Subcutaneous abdominal adipose tissue (tissue), 5 donors: ENCODE results near the gene TCF12.

Experiments
- H3K27ac ChIP-seq: one replicate; pipeline ENCODE4 v1.7.0; 2013; ENCODE audit warnings: low read depth, mild to moderate bottlenecking, inconsistent platforms, low read length, moderate library complexity
- H3K27me3 ChIP-seq, 5 donors: one replicate each; pipeline ENCODE4 v1.7.0; 2013; ENCODE audit warnings: low read length in 5 of 5, inconsistent platforms in 1 of 5; ENCODE audit not compliant: control insufficient read depth in 5 of 5, insufficient read depth in 4 of 5
- H3K36me3 ChIP-seq, 5 donors: one replicate each; pipeline ENCODE4 v1.7.0; 2013; ENCODE audit warnings: low read length in 5 of 5; ENCODE audit not compliant: control insufficient read depth in 5 of 5, insufficient read depth in 5 of 5
- H3K4me1 ChIP-seq, 5 donors: one replicate each; pipeline ENCODE4 v1.7.0; 2013; ENCODE audit warnings: low read length in 5 of 5, mild to moderate bottlenecking in 3 of 5, moderate library complexity in 1 of 5; ENCODE audit not compliant: control insufficient read depth in 5 of 5, insufficient read depth in 5 of 5
- H3K4me3 ChIP-seq, 5 donors: one replicate each; pipeline ENCODE4 v1.7.0; 2013; ENCODE audit warnings: low read length in 5 of 5, low read depth in 1 of 5
- H3K9ac ChIP-seq, 5 donors: one replicate each; pipeline ENCODE4 v1.7.0; 2013; ENCODE audit warnings: low read length in 5 of 5, mild to moderate bottlenecking in 4 of 5, moderate library complexity in 3 of 5
- H3K9me3 ChIP-seq, 5 donors: one replicate each; pipeline ENCODE4 v1.7.0; 2013; ENCODE audit warnings: low read length in 5 of 5; ENCODE audit not compliant: control insufficient read depth in 5 of 5
- donor health status: healthy.
- donor health status: healthy.
- donor health status: healthy.
- donor health status: healthy.
- donor health status: healthy.

TCF12 gene

DNA sequence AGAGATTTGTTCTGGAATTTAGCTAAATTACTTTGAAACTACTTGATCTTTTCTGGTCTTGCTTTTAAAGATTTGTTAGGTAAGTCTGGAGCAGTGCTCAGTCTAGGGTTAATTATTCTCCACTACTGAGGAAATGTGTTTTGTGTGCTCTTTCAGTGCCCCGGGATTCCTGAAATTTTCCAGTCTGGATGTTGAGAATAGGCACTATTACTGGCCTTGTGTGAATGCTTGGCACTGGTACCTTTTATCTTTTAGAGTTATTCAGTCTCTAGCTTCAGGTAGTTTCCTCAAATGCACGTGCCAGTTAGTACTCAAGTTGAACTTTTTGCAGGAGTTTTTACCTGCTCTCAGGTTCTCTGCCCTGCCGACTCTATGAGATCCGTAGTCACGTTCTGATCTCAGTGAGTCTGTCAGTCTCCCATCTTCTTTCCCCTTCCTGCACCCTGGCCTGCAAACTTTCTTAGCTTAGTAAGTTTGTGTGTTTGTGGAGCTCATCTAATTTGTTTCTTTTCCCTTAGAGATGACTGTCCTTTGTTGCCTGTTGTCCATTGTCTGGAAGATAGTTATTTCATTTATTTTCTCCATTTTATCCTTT, 39.5 kb downstream of the TCF12 start:
- no peak overlapping the region for H3K27ac ChIP-seq
- no peaks in the 10 kb centered on the region for H3K36me3 ChIP-seq
- H3K27me3 ChIP-seq = no peaks in the 10 kb centered on the region
- H3K9me3 ChIP-seq = peaks cover 0 to 17% (median 8%) of the 10 kb centered on the region in 5 donors
- no peaks in the 10 kb centered on the region for H3K4me1 ChIP-seq
- no peak overlapping the region for H3K4me3 ChIP-seq
- no peak overlapping the region for H3K9ac ChIP-seq

DNA sequence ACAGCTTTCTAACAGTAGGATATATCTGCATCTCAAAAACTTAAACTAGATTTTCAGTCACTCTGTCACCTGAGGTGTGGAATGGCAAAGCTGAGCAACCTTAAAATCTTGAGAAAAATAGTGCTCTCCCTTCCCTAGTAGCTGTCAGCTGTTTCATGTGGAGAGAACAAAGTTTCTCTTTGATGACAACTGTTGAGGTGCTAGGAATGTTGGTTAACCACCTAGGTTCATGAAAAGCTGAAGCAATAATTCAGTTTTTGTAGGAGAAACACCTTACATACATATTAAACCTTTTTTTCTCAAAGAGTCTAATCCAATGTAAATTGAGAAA, 40.8 kb downstream of the TCF12 start:
- no peaks in the 10 kb centered on the region for H3K27me3 ChIP-seq
- no peaks in the 10 kb centered on the region for H3K36me3 ChIP-seq
- no peak overlapping the region for H3K27ac ChIP-seq
- H3K9me3 ChIP-seq = peaks cover 0 to 17% (median 8%) of the 10 kb centered on the region in 5 donors
- H3K4me1 ChIP-seq = peaks cover 0 to 12% (median 6%) of the 10 kb centered on the region in 5 donors
- no peak overlapping the region for H3K9ac ChIP-seq
- H3K4me3 ChIP-seq = no peak overlapping the region

DNA sequence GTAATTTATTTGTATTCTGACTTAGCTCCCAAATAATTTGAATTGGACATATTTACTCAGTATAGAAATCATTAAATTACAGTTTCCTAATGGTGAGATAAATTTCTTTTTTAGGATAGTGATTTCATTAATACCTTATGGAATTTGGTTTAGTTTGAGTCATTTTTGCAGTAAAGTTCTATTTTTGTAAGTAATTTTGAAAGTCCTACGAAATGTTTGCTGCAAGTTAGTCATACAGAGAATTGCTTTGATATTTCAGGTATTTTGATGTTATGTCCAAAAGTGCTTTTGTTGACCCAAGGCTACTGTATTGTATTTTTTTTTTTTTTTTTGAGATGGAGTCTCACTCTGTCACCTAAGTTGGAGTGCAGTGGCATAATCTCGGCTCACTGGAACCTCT, 41.7 kb downstream of the TCF12 start:
- Histone ChIP-seq H3K36me3 (no peaks in the 10 kb centered on the region), H3K27ac (no peak overlapping the region), H3K27me3 (no peaks in the 10 kb centered on the region), H3K9ac (no peak overlapping the region), H3K4me3 (no peak overlapping the region), H3K4me1 (peaks cover 0 to 14% (median 7%) of the 10 kb centered on the region in 5 donors), H3K9me3 (peaks cover 0 to 17% (median 8%) of the 10 kb centered on the region in 5 donors)

DNA sequence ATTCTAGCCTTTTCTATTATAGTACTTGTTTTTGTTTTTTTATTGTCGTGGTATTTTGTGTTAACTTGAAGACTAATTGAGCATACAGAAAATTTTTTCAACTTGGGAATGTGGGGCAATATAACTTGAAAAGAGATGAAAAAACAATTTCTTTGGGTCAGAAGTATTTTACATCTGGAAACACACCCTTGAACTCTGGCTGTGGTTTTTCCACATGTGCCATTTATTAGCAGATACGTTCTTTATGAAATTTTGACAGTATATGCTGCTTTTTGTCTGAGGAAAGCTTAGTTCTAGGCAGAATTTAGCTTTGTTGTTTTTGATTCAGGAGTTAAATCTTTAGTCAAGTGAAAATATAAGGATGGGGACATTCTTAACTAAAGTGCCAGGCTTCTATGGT, 44.7 kb downstream of the TCF12 start:
- H3K9ac ChIP-seq = no peak overlapping the region
- H3K4me1 ChIP-seq = peaks cover 0 to 14% (median 7%) of the 10 kb centered on the region in 5 donors
- H3K4me3 ChIP-seq = no peak overlapping the region
- H3K27me3 ChIP-seq = no peaks in the 10 kb centered on the region
- no peak overlapping the region for H3K27ac ChIP-seq
- H3K36me3 ChIP-seq = no peaks in the 10 kb centered on the region
- H3K9me3 ChIP-seq = no peaks in the 10 kb centered on the region

DNA sequence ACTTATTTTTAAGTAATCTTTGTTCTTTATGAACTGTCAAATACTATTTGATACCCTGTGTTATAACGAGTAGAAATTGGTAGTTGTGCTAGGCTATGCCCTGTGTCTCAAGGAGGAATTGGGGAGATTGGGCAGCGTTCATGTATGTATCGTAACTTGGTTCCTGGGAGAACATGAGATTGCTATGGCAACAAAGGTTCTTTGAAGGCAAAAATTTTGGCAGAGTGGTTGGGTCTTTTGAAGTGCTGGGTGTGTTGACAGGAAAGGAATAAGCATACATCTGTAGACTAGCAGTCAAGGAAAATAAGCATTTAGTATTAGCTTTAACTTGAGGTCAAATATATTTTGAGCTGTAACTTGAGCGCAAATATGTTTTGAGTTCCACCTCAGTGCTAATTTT, 45.3 kb downstream of the TCF12 start:
- peaks cover 0 to 14% (median 9%) of the 10 kb centered on the region in 5 donors for H3K4me1 ChIP-seq
- H3K9ac ChIP-seq = no peak overlapping the region
- H3K27ac ChIP-seq = no peak overlapping the region
- H3K36me3 ChIP-seq = no peaks in the 10 kb centered on the region
- H3K9me3 ChIP-seq = no peaks in the 10 kb centered on the region
- H3K27me3 ChIP-seq = no peaks in the 10 kb centered on the region
- H3K4me3 ChIP-seq = no peak overlapping the region

DNA sequence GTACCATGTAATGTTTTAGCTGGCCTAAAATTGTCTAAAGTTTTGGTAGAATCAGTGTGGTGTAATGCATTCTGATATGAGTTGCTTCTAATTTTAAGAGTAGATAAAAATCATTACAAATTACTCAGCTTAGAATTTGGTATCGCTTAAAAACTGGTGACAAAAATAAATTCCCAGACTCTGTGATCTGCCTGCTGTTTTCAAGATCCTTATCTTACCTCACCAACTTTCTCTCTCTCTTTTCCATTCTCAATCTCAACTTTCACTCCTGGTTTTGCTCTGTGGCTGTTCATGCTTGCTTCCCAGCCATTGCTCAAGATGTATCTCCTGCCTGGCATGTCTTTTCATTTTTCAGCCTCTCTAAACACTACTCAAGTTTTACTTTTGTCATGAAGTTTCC, 45.7 kb downstream of the TCF12 start:
- H3K9ac ChIP-seq = no peak overlapping the region
- no peak overlapping the region for H3K27ac ChIP-seq
- no peaks in the 10 kb centered on the region for H3K27me3 ChIP-seq
- peaks cover 0 to 15% (median 11%) of the 10 kb centered on the region in 5 donors for H3K4me1 ChIP-seq
- H3K4me3 ChIP-seq = no peak overlapping the region
- no peaks in the 10 kb centered on the region for H3K36me3 ChIP-seq
- no peaks in the 10 kb centered on the region for H3K9me3 ChIP-seq

DNA sequence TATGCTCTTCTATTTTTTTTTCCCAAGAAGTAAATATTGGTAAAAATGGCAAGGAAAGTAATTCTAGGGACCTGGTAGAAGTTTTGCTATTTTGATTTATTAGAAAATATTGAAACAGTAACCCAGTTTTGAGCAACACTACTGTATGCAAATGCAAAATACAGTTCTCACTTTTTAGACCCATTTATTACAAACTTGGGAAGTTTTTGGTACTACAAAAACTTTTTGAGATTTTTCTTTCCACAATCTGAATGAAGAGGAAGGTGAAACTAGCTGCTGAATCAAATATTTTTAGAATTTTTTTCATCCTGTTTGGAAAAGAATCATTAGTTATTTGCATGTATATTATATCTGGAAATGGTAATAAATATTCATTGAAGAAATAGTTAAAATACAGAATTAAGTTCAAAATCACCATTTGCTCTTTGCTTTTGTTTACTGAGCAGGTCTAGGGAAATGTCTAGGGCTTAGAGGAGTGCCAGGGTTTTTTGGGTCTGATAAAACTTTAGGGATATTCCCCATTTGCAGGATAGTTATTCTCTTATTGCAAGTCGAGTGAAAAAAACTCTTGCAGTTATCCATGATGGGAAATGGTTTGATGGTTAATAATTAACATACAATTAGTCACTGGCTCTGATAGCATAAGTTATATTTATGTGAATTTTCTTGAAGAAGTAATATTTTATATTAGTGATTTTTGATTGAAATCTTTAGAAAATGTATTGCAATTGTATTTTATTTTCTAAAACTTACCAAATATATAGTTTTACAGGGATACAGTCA, 47.0 kb downstream of the TCF12 start:
- Histone ChIP-seq H3K4me1 (peaks cover 0 to 15% (median 11%) of the 10 kb centered on the region in 5 donors), H3K36me3 (no peaks in the 10 kb centered on the region), H3K27me3 (no peaks in the 10 kb centered on the region), H3K27ac (no peak overlapping the region), H3K9ac (no peak overlapping the region), H3K9me3 (no peaks in the 10 kb centered on the region), H3K4me3 (no peak overlapping the region)

DNA sequence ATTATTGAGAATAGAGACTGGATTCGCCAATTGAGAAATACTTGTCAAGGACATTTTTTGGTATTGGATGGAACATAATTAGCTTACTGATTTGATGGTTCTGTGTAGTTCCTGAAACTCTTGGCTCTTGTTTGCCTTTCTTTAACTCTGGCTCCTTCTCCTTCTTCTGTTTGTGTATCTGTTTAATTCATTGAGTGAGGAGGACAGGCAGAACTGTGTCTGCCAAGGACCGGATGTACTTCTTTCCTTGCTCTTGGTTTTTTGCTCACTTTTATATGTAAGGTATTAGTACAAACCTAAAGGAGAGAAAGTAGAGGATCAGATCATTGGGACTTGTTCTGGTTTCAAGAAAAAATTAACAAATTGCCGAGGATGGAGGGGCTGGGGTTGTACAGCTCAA, 48.9 kb downstream of the TCF12 start:
- Histone ChIP-seq H3K9ac (no peak overlapping the region), H3K9me3 (no peaks in the 10 kb centered on the region), H3K4me3 (no peak overlapping the region), H3K27me3 (no peaks in the 10 kb centered on the region), H3K4me1 (peaks cover 0 to 17% (median 15%) of the 10 kb centered on the region in 5 donors), H3K36me3 (no peaks in the 10 kb centered on the region), H3K27ac (no peak overlapping the region)

DNA sequence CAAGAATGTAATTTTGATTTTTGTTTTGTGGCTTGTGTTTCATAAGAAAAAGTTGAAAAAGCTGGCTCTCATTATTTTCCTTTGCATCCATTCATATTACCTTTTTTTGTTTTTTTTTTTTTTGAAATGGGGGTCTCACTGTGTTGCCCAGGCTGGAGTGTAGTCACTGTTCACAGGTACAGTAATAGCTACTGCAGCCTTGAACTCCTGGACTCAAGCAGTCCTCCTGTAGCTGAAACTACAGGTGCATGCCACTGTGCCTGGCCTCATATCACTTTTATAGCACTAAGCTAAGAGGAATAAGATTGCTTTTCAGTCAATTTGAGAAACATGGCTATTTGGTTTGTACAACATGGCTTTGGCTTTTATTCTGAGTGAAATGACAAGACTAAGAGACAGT, 49.8 kb downstream of the TCF12 start:
- no peak overlapping the region for H3K27ac ChIP-seq
- no peaks in the 10 kb centered on the region for H3K9me3 ChIP-seq
- H3K27me3 ChIP-seq = no peaks in the 10 kb centered on the region
- H3K4me1 ChIP-seq = peaks cover 0 to 15% (median 14%) of the 10 kb centered on the region in 5 donors
- H3K4me3 ChIP-seq = no peak overlapping the region
- H3K9ac ChIP-seq = no peak overlapping the region
- H3K36me3 ChIP-seq = no peaks in the 10 kb centered on the region

DNA sequence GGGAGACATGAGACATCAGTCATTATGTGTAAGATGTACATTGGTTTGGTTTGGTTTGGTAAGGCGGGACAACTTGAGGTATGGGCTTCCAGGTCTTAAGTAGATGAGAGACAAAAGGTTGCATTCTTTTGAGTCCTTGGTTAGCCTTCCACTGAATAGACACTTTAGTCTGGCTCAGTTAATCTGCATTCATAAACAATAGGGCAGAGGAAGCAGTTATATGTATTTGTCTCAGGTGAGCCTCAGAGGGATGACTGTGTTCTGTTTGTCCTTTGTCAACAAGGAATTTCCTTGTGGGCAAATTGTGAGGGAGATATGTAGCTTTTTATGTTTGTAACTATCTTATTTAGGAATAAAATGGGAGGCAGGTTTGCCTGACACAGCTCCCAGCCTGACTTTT, 50.4 kb downstream of the TCF12 start:
- H3K36me3 ChIP-seq = no peaks in the 10 kb centered on the region
- H3K4me3 ChIP-seq = no peak overlapping the region
- peaks cover 0 to 13% (median 9%) of the 10 kb centered on the region in 5 donors for H3K4me1 ChIP-seq
- H3K9me3 ChIP-seq = no peaks in the 10 kb centered on the region
- H3K27ac ChIP-seq = no peak overlapping the region
- no peak overlapping the region for H3K9ac ChIP-seq
- no peaks in the 10 kb centered on the region for H3K27me3 ChIP-seq
